ENCODE measurements around the gene ABHD13.
"Not testable (repeated sequence)": the region's sequence is repeated elsewhere in the genome, so short reads cannot be mapped to it uniquely, and the experiment has no call there.

ABHD13 gene

GRCh38 chr13:108225440-108225839 lies 7.2 kb downstream of the ABHD13 start:
- no peak for DNase-seq

DNA sequence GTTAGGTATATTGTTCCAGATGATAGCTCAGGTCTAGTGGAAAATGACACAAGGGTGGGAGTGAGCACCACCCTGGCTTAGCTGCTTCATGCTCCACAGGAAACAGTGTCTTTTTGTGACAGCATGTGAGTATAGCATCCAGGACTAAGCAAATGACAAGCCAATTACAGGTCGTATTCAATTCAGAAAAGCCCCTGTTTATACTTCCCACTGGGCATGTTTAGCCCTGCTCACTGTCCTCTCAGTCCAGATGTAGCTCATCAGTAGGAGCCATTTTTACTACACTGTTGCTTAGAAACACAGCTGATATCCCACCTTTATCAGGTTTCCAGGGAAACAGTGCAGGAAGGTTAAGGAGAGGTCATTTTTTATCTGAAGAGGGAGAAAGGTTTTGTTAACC lies 8.0 kb downstream of the ABHD13 start:
- no peak for DNase-seq

DNA sequence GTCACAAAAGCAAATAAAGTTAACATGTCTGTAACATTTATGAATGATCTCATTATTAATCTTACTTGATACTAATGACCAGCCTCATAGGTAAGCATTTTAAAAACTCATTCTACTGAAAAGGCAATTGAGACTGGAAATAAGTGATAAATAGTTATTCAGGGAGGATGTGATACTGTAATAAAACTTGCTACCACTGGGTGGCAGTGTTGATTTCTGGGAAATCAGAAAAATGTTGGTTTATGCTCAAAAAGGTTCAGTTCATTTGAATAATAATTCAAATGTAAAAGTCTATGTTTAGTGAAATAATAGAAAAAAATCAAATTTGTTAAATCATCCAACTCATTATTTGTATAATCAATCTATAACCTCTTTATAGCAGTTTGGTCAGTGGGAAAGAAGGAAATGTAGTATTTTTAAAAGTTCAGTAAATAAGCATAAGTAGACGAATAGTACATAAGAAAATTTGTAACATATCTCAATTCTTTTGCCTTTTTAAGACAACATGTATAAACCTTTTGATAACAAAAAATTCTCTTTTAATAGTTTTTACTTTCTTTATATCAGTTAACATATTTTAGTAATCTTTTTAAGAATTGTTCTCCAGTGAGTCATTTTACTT lies 9.6 kb downstream of the ABHD13 start:
- DNase-seq = peak; percentile 73 to 77 (median 74)

DNA sequence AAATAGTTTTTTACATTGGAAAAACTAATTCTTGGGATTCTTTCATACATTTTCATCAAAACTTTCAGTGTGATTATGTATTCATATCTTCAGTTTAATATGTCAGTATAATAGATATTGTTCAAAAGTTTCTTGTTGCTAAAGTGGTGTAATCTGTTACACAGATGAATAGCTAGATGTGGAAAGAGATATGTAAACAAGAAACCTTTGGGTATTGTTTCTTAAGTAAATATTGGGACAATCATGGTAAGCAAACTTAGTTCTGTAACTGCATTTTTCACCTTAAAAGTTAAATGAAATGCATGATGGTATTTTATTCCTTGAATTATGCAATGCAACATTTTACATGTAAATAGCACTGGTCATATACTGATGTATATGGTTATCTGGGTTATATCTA lies 12.2 kb downstream of the ABHD13 start:
- DNase-seq = no peak

DNA sequence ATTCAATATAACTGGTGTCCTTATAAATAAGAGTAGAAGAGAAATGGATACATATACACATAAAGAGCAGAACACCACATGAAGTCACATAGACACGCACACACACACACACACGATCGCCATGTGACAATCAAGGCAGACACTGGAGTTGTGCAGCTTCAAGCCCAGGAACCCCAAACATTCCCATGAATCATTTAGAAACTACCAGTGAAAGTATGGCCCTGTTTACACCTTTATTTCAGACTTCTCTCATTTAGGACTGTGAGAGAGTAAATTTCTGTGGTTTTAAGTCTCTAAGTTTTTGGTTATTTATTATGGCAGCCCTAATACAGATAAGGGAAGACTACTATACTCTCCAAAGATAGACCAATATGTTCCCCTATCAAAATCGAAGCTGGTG lies 31.0 kb downstream of the ABHD13 start:
- no peak for DNase-seq

DNA sequence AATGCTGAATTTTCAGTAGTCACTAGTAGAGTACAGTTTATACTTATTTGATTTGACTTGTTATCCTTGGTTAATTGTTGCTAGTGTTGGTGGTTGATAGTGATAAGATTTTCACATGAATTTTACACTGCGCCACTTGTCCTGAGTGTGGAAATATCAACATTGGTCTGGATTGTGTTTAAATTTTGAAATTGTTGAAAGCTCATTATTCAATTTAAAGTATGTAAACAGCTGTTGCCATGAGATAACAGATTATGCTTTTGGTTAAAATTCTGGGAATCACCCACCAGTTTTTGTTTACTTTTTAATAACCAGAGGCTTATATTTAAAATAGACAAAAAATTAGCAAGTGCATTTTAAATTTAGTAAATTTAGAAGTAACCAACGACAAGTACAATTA lies 39.1 kb downstream of the ABHD13 start:
- no peak for DNase-seq

GRCh38 chr13:108263621-108264355 lies 45.6 kb downstream of the ABHD13 start:
- DNase-seq = no peak

GRCh38 chr13:108266321-108266990 lies 48.3 kb downstream of the ABHD13 start:
- peak; percentile 60 to 78 (median 65) for DNase-seq

DNA sequence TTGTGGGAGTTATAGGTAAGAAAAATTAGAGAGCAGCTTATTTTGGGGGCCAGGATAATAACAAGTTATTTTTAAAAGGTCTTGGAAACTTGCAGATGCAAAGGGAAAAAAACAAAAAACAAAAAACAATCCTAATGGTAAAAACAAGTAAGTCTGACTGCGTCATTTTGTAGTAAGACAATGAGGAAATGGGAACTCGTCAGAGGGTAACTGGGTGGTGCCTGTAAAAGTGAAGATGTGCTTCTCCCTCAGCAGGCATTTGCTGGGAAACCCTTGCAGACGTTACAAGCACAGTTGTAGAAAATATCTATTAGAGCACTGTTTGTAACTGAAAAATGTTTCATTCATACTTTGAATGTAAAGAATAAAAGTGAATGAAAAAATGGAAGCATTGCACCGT lies 49.2 kb downstream of the ABHD13 start:
- DNase-seq = peak; percentile 74 to 89 (median 82)

GRCh38 chr13:108267855-108268254 lies 49.7 kb downstream of the ABHD13 start:
- DNase-seq = not testable (repeated sequence)

DNA sequence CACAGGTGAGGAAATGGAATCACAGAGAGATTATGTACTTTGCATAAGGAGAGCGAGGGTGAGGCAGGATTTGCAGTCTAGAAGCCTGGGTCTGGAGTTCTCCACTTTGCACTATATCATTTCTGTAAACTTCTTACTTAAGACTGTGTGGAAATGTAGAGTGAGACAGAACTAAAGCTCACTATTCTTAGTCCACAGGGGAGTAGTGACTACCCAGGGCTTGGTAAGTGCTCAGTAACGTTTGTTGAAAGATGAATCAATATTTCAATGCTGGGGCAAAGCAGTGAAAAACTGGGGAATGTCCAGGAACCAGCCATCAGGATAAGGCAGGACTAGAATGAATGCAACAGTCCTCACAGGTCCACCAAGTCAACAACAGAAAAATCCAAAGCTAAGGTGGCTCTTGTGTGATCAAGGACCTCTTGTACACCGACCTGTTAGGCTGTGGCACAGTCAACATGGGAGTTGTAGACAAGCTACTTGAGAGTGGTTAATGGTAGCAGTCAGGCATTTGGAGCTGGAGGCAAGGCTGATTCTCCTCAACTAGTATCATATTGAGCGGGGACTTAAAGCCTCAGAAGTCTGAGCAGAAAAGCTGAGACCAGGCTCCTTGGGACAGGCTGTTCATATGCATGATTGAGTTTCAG lies 50.4 kb downstream of the ABHD13 start:
- peak; percentile 51 to 81 (median 63) for DNase-seq

GRCh38 chr13:108269601-108270328 lies 51.6 kb downstream of the ABHD13 start, which contains the start of gene TNFSF13B:
TSS of gene TNFSF13B (plus strand) at chr13:108269718. CDS start at chr13:108269896, 178 bp downstream.
- DNase-seq = peak; percentile 91 to 98 (median 95)

- DNase-seq = peak; percentile 37 to 48 (median 37)
These were observed 52.2 kb downstream of the ABHD13 start for GRCh38 chr13:108270442-108270841.

DNA sequence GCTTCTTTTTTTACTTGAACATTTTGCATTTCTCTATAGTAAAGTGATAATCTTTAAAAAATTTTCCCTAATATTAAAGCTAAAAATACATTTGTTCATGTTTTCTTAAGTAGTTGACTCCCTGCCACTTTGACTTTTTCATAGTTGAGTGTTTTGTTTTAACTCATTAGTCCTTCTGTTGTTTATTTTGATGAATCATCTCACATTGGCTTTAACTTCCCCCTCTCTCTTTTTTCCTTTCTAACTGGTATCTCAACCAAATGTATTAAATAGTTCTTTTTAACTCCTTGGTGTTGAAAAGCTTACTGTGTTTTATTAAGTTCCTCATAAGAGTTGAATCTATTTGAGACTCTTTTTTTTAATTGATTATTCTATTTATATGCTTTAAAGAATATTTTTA lies 54.1 kb downstream of the ABHD13 start:
- DNase-seq = peak; percentile 15 to 61 (median 60)

- DNase-seq = peak; percentile 38 to 56 (median 43)
These were observed 55.4 kb downstream of the ABHD13 start for GRCh38 chr13:108273429-108274118.

DNA sequence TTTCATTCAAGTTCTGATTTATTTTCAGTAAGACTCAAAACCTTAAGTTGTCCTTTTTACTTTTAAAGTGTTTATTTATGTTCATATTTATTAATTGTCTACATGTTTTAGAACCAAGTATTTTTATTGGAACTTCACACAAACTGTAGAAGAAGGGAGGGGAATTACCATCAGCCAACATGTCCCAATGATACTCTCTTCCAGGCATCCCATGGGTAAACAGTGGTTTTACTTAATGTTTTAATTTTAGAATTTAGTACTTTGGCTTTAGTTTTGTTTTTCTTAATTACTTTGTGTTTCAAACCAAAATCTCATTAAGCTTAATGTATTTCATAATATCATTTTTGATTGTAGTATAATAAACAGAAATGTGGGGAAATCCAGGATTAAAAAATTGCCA lies 56.5 kb downstream of the ABHD13 start:
- DNase-seq = no peak

GRCh38 chr13:108276060-108276459 lies 57.9 kb downstream of the ABHD13 start:
- no peak for DNase-seq

DNA sequence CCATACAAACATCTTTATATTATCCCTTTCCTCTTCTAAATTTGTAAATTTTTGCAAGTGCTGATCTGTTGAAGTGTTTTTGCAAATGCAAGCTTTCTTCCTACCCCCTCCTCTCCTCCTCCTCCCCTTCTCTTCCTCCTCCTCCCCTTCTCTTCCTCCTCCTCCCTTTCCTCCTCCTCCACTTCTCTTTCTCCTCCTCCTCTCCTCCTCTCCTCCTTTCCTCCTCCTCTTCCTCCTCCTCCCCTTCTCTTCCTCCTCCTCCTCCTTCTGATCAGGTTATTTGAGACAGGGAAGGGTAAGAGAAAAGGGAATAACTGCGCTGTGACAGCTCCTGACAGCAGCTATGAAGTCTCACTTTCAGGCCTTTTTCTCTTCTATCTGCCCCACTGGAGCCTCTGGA lies 60.3 kb downstream of the ABHD13 start:
- no peak for DNase-seq

- peak in 2 of 3 donors; percentile 64 to 67 for DNase-seq
These were observed 63.7 kb downstream of the ABHD13 start for GRCh38 chr13:108281901-108282300.

- no peak for DNase-seq
These were observed 64.9 kb downstream of the ABHD13 start for GRCh38 chr13:108283110-108283509.

All from suppressor macrophage treated with lipopolysaccharide for 1 hour (primary cell).